DMS 273 (cell line): ENCODE data around the gene CDKL1.
A peak's percentile ranks its signal among the peaks of the same experiment; 100 is the strongest.

Experiments used
- DNase-seq: peaks from one replicate; lab custom pipeline; 2025; ENCODE audit not compliant: unreplicated experiment; lab: John Stamatoyannopoulos, UW

Gene CDKL1

DNA sequence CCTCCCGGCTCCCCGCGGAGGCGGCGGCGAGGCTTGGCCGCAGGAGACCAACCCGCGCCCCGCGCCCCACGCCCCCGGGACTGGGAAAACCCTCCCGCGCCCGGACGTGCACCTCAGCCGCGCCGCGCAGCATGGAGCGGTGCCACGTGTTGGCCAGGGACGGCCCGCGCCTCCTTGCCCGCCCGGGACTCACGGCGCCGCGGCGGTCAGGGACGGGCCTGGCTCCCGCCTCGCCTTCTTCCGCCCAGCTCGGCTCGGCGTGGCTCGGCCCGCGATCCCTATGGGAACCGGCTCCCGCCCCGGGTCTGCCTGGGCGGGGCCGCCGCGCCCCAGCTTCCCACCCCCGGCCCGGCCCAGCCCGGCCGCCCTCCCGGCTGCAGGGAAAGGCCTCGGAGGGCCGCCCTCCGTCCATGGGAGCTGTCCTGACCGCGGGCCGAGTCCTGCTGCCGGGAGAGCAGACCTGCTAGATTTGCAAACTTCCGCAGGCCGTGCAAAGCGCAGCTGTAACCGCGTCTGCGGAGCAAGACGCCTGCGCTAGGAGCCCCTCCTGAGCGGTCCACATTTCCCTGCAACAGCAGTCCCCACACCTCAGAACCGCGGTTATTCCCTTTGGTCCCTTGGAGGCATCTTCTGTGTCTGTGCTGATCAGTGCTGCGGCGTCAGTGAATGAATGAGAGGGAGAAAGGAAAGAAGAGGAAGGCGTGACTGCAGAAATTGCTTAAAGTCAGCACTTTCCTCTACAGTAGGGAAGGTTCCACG lies at the start of gene CDKL1:
Gene CDKL1, minus strand, starts transcription at position 251 of the 759 bp plus-strand sequence. CDS start 1,013 bp downstream, outside the sequence.
- peak; percentile 89 for DNase-seq

DNA sequence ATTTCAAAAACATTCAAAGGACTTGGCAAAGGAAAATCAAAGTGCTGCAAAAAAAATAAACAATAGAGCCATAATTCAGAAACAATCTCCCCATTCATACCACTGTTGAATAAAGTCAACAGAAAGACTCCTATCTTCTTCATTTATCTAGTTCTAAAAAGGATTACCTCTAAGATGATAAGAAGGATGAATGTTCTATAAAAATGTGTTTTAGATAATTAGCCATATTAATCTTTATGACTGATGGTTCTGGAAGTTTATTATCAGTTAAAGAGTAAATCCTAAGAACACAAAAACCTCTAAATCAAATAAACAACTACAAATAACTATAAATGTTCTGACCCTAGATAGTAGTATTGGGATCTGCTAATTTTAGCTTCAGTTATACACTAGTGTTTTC lies 37.8 kb upstream of the CDKL1 start:
- DNase-seq = no peak

- DNase-seq = no peak
These were observed 35.5 kb upstream of the CDKL1 start for GRCh38 chr14:50432131-50432530.

- no peak for DNase-seq
These were observed 29.1 kb upstream of the CDKL1 start for GRCh38 chr14:50425816-50426215.

DNA sequence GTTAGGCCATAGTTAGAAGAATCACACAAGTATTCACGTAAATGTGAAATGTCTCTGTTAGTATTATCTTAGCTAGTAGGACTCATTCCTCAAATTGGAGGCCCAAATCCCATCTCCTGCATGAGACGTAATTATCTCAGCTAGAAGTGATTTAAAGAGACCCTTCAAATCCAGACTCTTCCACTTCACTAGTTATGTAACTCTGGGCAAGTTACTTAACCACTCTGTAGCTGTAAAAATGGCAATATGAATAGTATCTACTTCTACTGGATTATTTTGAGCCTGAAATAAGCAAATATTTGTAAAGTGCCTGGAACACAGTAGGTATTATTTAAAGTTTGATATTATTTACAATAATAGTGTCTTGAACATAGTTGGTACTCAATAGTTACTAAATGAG lies 28.4 kb upstream of the CDKL1 start:
- no peak for DNase-seq

- DNase-seq = no peak
These were observed 26.8 kb upstream of the CDKL1 start for GRCh38 chr14:50423529-50423928.

GRCh38 chr14:50421499-50421898 lies 24.8 kb upstream of the CDKL1 start:
- no peak for DNase-seq

- DNase-seq = no peak
These were observed 21.2 kb upstream of the CDKL1 start for GRCh38 chr14:50417853-50418252.

- DNase-seq = no peak
These were observed 14.2 kb upstream of the CDKL1 start for GRCh38 chr14:50410921-50411320.

GRCh38 chr14:50410071-50410470 lies 13.4 kb upstream of the CDKL1 start:
- no peak for DNase-seq

- no peak for DNase-seq
These were observed 10.6 kb upstream of the CDKL1 start for GRCh38 chr14:50407111-50407812.

GRCh38 chr14:50403419-50403818 lies 6.7 kb upstream of the CDKL1 start:
- peak; percentile 65 for DNase-seq

DNA sequence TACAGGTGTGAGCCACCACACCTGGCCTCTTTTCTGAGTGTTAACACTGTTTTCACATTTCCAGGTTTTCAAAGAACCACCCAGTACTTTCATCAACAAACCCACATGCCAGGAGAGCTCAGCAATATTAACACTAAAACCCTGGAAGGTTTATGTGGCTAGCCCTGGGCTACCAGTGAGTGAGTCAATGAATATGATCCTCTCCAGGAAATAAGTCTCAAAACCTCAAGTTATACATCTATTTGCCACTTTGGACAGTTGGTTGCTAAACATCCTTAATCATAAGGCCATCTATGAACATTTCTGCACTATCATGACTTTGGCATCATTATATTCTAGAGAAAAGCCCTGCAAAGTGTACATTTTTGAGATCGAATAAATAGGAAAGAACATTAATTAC lies 6.3 kb upstream of the CDKL1 start:
- no peak for DNase-seq

GRCh38 chr14:50400461-50400860 lies 3.8 kb upstream of the CDKL1 start:
- peak; percentile 30 for DNase-seq

DNA sequence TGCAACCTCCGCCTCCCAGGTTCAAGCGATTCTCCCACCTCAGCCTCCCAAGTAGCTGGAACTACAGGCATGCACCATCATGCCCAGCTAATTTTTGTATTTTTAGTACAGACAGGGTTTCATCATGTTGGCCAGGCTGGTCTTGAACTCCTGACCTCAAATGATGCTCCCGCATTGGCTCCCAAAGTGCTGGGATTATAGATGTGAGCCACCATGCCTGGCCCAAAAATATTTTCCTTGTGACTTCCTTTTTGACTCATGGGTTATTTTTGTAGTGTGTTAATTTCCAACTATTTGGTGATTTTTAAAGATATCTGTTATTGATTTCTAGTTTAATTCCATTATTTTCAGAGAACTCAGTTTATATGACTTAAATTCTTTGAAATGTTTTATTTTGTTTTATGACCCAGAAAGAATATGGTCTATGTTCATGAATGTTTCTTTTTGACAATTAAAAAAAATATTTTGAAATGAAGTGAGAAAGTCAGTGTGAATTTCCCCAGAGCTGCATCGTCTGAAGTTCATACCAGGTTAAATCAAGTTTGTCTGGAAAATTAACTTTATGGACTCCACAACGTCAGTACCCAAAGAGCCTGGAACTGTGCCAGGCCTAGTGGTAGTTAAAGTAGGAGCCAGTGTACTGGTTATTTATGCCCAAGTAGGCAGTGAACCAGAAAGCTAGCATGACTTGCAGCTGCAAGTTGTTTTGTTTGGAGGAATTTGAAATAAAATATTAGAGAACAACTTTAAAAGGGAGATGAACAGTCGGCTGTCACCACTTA lies 2.8 kb upstream of the CDKL1 start:
- peak; percentile 91 for DNase-seq

GRCh38 chr14:50398189-50398580 lies 1.5 kb upstream of the CDKL1 start:
- no peak for DNase-seq

DNA sequence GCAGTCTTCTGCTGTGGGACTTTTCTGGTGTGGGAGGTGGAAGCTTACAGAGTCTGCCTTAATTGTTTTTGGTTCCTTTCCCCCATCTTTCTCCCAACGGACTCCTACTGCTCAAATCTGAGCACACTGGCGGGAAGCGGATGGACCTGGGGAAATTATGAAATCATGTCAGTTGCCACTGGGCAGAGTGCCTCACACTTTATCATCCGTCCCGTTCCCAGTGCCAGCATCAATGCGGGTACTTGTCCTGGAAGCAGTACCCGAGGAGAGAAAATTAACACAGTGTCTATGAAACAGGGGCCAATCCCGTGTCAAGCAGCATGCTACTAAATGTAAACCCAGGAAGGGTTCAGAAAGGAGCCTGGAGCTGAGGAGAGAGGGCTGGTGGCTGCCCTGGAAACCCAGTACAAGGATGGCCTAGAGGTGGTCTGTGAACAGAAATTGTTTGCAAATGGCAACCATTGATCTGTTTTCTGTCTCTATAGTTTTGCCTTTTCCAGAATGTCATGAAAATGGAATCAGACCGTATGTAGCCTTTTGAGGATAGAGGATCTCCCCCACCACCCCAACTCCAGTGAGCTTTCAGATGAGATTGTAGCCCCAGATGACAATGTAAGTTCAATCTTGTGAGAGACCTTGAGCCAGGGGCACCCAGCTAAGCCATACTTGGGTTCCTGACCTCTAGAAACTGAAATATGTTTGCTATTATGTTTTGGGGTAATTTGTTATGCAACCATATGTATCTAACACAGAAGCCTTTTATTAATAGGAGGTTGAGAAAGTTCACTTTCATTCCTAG lies 908 bp upstream of the CDKL1 start:
- DNase-seq = peak; percentile 67

- peak; percentile 45 for DNase-seq
These were observed 1.2 kb downstream of the CDKL1 start for GRCh38 chr14:50395448-50395847.

DNA sequence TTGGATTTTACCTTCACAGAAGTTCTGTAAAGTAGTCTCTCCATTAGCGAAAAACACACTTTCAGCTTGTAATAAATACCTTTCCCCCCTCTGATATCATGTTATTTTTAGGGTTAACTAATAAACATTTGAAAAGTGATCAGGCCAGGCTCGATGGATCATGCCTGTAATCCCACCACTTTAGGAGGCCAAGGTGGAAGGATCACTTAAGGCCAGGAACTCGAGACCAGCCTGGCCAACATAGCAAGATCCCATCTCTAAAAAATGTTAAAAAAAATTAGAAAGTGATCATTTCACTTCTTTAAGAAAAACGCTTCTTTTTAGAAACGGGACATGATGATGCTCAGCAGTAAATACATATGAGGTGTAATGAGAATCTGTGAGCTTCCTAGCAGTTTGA lies 2.0 kb downstream of the CDKL1 start:
- no peak for DNase-seq

DNA sequence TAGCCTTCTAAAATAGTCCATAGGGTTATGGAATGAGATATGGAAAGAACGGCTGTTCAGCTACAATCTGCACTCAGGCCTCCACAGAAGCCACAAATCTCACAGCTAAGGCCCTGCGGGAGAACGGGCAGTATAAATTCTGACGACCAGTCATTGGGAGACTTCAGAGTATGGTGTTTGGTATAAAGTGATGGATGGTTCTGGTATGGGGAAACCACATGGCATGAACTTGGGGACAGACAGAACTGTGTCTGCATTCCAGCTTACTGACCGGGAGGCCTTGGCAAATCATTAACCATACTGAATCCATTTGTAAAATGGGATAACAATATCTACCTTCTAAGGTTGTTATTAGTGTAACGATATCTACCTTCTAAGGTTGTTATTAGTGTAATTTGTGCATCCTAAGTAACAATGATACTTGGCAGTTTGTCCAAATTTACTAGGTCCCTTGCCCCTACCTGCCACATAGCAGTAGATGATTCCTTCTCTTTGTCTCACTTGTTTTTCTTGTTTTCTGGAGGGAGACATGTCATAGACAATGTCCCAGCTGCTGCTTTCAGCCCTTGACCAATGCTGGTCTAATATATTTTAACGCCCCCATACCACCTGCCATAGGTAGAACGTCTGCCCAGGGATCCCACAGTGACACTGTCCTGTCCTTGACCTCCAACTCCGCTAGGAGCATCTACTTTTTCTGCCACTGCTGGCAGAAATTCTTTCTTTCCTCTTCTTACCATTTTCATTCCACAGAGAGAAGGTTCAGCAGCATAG lies 6.8 kb downstream of the CDKL1 start:
- no peak for DNase-seq
